H1 (cell line): ENCODE data around the gene DYNC2H1. TPM values are rescaled to one million over a fixed set of nuclear protein-coding genes. Genes with fewer than 3 reads are reported as not detected.

ENCODE experiments used
- ASH2L ChIP-seq: fragments of 200-600, 300-600 bp; sonication (generic); IDR thresholded peaks from one replicate; pipeline ENCODE4 v1.7.1; 2017; ENCODE audit warnings: low read length
- CHD7 ChIP-seq: fragments of 300-600 bp; sonication (generic); IDR thresholded peaks from 2 replicates; pipeline ENCODE4 v1.7.1; 2012; ENCODE audit warnings: low read length, moderate library complexity, mild to moderate bottlenecking, inconsistent platforms; ENCODE audit not compliant: insufficient replicate concordance
- EGR1 ChIP-seq: IDR thresholded peaks from 2 replicates; pipeline ENCODE4 v1.6.1; 2011; ENCODE audit warnings: low read depth, low read length, borderline replicate concordance
- HDAC2 ChIP-seq, 2 experiments: fragments of 300-600 bp in 1 of 2; sonication (generic) in 1 of 2; IDR thresholded peaks; 2 replicates each; pipeline ENCODE4 v1.6.1; 2011 to 2012; ENCODE audit warnings: low read depth in 2 of 2, low read length in 2 of 2, mild to moderate bottlenecking in 2 of 2, moderate library complexity in 2 of 2, borderline replicate concordance in 1 of 2, inconsistent platforms in 1 of 2
- HDAC6 ChIP-seq: IDR thresholded peaks from one replicate; pipeline ENCODE4 v1.7.1; 2012; ENCODE audit warnings: low read depth, mild to moderate bottlenecking, inconsistent platforms, low read length, moderate library complexity
- JUND ChIP-seq: IDR thresholded peaks from 2 replicates; pipeline ENCODE4 v1.6.1; 2011; ENCODE audit warnings: mild to moderate bottlenecking, improper control_type of control experiment, low read length
- RXRA ChIP-seq: IDR thresholded peaks from 2 replicates; pipeline ENCODE4 v1.6.1; 2011; ENCODE audit warnings: low read depth, mild to moderate bottlenecking, low read length, moderate library complexity; ENCODE audit not compliant: insufficient read depth
- SIRT6 ChIP-seq: IDR thresholded peaks from one replicate; pipeline ENCODE4 v1.7.1; 2012; ENCODE audit warnings: low read length, inconsistent platforms
- TAF1 ChIP-seq: IDR thresholded peaks from 2 replicates; pipeline ENCODE4 v1.6.1; 2011; ENCODE audit warnings: mild to moderate bottlenecking, low read depth, low read length
- TCF12 ChIP-seq: IDR thresholded peaks from 2 replicates; pipeline ENCODE4 v1.6.1; 2011; ENCODE audit warnings: low read depth, mild to moderate bottlenecking, low read length
- USF2 ChIP-seq: IDR thresholded peaks from 2 replicates; pipeline ENCODE4 v1.6.1; 2011; ENCODE audit warnings: low read length, improper control_type of control experiment
- polyA plus RNA-seq, 7 experiments: library from polyadenylated mRNA; depleted of rRNA in 3 of 7; stranded (reverse) in 5 of 7; unstranded in 2 of 7; fragments of >200 nt in 5 of 7; fragments of 200-250 nt in 2 of 7; gene quantifications; 1 replicate in 5 of 7; 2 replicates in 1 of 7; 4 replicates in 1 of 7; pipeline versions ENCODE4 v1.2.1 to v1.2.3, GENCODE V29; 2011 to 2013; ENCODE audit warnings: missing spikeins in 2 of 7, mixed read lengths in 2 of 7
- total RNA-seq: library from RNA; stranded (reverse); fragmentation: NEBNext Ultra II Directional; extraction: Animal tissue kit (Norgen Biotek cat#: 25700); gene quantifications from 2 replicates; pipeline ENCODE4 v1.2.1, GENCODE V29; 2021

Gene DYNC2H1
- total and polyA plus RNA-seq, 2 of the 8 experiments (the other 6 are each of a cell fraction or from before 2014, with no cell fraction given): 6.2 to 12.0 TPM

- no peak for TF ChIP-seq CHD7
- TF ChIP-seq HDAC6: no peak
- no peak for TF ChIP-seq EGR1
- no peak for TF ChIP-seq ASH2L
- TF ChIP-seq HDAC2 (IDR thresholded peaks at IDR 0.05; ENCODE audit: borderline replicate concordance in 1 of 2, low read depth in 2 of 2, low read length in 2 of 2): no peak
- no peak for TF ChIP-seq TCF12
- TF ChIP-seq RXRA: no peak
- TF ChIP-seq TAF1: no peak
- no peak for TF ChIP-seq SIRT6
- no peak for TF ChIP-seq JUND
- no peak for TF ChIP-seq USF2
Observed at GRCh38 chr11:103086461-103086860, 22.8 kb upstream of the DYNC2H1 start (continued).
